Hematopoietic multipotent progenitor cell treated with erythropoietin and hydrocortisone succinate and interleukin-3 and kit ligand, for 17 days (in vitro differentiated cells): ENCODE data around the gene MRPS21.

Source experiments
- DNase-seq: peaks from one replicate; pipeline ENCODE4 v3.0.0-alpha.2; 2015; ENCODE audit warnings: low spot score

Gene MRPS21

DNA sequence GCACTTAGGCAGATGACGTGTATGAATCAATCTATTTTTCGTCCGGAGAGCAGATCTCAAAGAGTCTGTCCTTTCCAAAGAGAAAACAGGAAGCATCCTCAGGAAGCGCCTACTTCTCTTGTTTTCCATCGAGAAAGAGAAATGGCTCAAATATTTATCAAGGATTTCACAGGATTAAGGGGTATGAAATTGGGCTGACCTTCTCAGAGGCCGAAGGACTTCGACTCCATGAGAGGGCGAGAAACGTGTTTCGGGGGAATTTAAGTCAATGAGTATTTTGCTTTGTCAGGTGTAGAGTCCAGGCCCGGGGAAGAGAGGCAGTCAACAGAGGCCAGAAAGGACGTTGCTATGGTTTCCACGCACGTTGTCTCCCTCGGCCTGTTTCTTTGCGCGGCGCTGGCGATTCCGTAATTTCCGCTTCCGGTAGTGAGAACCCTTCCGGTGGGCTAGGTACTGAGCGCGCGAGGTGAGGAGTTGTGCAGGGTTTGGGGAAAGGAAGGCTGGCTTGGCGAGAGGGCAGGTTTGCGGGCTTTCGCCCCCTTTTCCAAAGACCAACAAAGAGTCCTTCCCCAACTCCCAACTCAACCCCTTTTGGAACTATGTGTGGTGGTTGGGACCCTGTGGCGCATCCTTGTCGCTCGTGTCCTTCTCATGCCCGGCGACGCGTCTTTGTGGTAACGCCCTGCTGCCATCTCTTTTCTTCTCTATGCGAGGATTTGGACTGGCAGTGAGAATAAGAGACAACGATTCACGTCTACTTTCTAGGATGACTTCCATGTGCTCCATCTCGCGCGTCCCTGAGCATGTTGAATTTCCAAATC is at the start of gene MRPS21:
Gene MRPS21 (plus strand): TSS at position 429 of the 821 bp plus-strand sequence. CDS start 506 bp downstream, outside the sequence.
- DNase-seq, result peak; percentile 85

DNA sequence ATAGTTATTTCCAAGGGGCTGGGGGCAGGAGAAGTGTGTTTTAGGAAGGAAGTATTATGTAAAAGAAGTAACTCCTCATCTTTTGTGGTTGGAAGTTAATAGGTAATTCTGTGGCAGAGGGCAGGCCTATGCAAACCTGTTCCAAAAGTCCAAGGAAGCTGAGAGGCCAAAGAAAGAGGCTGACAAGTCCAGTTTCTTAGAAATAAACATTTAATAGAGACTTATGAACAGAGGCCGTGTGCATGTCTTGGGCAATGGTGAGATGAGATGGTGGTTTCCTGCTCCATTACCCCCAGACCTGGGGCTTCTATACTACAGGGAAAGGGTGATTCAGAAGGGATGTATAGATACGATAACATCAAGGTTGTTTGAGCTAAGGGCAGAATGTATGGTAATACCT is 43.7 kb upstream of the MRPS21 start:
- DNase-seq, result no peak

DNA sequence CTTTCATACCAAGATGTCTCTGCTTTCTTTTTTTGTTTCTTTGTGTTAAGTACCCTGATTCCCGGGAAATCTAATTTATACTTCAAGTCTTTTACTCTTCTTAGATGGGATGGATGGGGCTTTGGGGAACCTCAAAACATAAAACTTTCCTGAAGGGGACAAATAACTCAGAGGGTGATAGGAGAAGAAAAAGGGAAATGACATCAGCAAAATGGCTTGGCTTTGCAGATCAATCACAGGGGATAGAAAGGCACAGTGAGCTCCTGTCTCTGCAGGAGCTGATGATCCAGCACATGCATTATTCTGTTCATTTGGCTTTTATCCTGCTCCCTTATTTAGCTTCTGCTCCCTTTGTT is 37.5 kb upstream of the MRPS21 start:
- no peak for DNase-seq

DNA sequence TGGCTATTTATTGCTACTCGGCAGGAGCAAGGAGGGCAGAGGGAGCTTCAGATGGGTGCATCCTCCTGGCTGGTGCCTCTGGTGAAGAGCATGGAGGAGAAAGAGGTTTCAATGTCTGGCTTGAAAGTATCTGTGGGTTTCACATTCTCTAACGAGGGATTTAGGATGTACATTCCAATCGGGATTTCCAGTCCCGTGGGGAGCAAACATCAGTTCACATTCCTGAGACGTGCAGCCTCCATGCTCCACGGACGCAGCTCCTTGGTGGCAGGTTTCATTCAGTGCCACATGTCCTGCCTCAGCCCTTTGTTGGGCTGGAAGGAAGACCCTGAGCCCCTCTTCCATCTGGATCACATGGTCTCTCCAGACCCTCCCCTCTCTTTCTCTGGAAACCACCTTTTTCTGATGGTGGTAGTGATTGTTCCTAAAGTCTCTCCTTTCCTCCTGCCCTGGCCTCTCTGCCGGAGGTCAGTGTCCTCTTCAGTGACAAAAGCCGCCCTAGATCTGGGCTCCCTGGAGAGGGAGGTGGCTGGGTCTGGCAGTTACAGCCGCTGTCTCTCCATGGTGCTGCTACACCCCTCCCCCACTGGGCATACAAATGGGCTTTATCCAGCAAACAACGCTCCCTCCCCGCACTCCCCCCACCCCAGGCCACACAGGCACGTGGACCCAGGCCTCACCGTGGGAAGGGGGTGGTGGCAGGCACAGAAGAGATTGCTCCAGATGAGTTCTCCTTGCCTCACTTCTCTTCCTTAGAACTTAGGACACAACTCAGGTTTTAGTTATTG is 36.9 kb upstream of the MRPS21 start:
- DNase-seq, result no peak

DNA sequence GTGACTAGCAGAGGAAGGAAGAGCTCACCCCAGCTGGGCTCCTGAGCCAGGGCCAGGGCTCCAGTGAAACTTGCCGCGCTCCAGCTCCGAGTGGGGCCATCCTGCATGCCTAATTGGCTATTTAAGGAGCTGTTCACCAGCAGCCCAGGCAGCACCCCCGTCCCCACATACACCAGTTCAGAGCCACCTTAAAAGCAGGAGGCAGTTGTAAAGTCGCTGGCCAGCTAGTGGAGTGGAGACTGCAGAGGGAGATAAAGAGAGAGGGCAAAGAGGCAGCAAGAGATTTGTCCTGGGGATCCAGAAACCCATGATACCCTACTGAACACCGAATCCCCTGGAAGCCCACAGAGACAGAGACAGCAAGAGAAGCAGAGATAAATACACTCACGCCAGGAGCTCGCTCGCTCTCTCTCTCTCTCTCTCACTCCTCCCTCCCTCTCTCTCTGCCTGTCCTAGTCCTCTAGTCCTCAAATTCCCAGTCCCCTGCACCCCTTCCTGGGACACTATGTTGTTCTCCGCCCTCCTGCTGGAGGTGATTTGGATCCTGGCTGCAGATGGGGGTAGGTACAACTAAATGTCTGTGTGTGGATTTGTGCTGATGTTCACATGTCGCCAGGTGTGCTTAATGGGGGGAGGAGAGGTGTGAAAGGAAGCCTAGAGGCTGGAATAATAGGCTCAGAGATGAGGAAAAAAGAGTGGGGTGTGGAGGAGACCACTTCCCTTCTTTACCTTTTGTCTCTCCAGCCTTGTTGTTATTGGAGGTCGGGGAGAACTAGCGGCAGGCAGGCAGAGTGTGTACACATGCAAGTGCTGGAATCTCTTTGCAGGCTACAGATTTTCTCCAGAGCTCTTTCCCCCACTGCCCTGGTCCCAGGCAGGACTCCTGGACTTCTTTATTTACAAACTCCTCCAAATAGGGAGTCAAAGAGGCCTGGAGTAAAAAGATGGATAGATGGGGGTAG is 35.8 kb upstream of the MRPS21 start, which contains the start of gene CA14:
Gene CA14 (plus strand): TSS at position 151 of the 962 bp plus-strand sequence. CDS start 355 bp downstream, at position 506.
- no peak for DNase-seq

DNA sequence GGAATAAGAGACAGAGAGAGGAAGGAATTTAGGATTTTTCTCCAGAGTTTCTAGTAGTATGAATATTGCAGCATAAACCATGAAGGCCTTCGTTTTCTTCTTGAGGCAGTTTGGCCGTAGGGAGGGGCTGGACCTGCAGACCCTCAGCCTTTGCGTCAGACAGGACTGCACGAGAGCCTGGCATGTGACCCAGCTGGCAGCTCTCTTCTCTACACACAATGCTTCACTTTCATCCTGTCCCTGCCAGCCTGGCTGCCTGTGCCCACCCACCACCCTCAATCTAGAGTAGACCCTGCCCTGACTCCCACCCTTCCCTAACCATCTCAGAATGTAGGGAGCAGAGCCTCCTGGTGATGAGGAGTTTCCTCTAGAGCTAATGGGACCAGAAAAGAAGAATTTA is 34.4 kb upstream of the MRPS21 start:
- no peak for DNase-seq

DNA sequence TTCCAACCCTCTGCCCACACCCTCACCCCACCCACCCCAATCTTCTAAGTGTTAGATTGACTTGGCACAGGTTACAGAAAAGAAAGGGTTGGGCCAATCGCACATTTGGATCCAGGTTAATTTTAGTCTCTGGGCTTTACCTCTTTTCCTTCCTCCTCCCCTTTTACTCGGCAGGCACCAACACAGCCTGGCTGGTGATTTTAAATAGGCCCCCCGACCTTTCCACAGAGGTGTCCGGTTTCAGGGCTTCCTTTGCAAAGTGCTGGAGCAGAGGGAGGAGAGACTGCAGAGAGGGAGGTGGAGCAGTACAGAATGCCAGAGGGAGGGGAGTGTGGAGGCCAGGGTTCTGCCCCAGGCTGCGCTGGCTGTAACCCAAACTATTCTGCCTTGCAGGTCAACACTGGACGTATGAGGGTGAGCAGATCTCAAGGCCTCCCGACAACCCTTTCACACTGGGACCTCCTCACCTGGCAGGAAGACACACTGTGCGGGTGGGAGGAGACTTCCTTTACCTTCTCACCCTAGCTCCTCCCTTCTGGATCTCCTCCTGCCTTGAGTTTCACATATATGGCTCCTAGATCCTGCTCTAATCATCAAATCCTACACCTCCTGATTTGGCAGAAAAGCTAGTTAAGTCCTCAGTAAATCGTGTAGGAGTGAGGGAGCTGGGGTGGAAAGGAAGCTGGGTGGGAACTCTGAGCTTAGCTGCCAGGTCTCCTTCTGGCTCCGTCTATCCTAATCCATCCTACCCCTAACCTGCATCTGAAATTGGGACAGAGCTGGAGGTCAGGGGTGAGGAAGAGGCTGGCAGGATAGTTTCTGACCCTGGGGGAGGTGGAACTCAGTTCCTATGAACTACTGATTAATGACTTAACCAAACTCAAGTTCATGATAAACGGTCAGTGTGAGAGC is 33.6 kb upstream of the MRPS21 start:
- no peak for DNase-seq

DNA sequence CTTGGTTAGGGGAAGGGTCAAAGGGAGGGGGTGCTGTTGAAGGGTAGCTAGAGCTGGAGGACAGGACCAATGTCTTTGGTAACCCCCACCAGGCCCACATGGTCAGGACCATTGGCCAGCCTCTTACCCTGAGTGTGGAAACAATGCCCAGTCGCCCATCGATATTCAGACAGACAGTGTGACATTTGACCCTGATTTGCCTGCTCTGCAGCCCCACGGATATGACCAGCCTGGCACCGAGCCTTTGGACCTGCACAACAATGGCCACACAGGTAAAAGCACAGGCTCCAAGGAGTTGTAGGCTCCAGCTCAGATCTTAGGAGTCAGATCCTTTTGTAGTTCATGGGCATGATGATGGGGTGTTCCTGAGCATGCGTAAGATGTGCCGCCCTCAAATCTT is 32.3 kb upstream of the MRPS21 start:
- no peak for DNase-seq

DNA sequence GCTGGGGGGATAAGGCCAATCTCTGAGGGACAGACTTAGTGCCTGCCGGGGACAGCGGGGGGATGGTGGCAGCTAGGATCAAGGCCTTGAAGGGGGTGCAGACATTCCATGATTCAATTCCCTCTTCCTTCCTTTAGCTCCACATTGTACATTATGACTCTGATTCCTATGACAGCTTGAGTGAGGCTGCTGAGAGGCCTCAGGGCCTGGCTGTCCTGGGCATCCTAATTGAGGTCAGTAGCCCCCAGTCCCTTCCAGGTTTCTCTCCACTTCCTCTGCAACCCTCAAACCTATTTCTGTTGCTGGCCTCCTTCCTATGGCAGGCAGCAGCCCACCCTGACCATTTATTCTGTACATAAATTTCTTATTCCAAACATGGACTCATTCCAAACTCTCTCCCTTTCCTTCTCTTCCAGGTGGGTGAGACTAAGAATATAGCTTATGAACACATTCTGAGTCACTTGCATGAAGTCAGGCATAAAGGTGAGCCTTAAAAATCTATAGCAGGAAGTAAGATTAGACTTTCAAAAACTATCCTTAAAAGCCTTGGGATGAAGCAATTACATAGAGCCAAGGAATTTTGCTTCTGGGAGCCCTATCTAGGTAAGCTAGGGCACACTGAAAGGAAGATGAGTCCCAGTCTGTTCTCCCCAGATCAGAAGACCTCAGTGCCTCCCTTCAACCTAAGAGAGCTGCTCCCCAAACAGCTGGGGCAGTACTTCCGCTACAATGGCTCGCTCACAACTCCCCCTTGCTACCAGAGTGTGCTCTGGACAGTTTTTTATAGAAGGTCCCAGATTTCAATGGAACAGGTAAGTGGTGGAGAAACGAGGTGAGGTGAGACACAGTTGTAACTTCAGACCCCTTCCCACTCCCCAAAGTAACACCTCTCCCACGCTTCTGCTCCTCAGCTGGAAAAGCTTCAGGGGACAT is 31.0 kb upstream of the MRPS21 start:
- DNase-seq, result no peak

DNA sequence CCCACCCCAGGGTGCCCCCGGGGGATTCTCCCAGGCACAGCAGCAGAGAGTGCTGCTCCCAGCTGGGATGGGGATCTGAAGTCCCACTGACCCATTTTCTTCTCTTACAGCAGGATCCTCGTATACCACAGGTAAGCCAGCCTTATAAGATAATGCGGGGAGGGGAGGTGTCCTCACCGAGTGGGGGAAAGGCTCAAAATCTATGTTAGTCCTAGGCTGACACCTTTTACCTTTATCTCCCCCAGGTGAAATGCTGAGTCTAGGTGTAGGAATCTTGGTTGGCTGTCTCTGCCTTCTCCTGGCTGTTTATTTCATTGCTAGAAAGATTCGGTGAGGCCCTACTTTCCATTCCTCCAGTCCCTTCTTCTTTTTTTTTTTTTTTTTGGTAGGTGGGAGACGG is 30.1 kb upstream of the MRPS21 start:
- no peak for DNase-seq

DNA sequence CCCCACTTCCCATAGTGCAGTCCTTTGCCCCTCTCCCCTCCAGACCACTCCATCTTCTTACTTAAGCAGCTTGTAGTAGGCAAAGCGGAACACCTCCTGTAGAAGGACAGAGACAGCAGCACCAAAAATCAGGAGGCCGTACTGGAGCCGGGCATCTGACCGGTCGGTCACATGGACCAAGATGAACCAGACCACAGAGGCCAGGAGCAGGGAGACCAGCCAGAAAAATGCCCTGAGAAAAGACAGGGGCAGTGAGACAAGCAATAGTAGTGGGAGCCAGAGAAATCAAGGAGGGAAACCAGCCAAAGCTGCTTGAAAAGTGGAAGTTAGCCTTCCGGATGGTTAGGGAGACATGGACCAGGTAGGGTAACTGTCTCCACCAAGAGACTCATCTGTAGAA is 25.8 kb upstream of the MRPS21 start:
- DNase-seq, result no peak

DNA sequence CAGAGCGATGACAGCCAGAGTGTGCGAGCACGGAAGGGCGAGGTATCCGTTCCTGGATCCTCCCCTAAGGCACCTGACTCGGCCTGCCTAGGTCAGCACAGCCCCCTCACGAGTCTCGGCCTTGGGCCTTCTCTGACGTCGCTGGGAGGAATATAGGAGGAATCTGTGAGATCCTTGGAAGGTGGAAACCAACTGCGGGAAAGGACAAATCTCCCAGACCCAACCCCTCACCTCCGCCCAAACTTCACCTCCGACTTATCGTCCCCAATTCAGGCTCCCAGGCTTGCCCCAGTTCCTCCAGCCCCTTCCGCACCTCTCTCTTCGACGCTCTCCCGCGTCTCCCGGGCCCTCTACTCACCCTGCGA is 25.3 kb upstream of the MRPS21 start:
- DNase-seq, result peak; percentile 34

DNA sequence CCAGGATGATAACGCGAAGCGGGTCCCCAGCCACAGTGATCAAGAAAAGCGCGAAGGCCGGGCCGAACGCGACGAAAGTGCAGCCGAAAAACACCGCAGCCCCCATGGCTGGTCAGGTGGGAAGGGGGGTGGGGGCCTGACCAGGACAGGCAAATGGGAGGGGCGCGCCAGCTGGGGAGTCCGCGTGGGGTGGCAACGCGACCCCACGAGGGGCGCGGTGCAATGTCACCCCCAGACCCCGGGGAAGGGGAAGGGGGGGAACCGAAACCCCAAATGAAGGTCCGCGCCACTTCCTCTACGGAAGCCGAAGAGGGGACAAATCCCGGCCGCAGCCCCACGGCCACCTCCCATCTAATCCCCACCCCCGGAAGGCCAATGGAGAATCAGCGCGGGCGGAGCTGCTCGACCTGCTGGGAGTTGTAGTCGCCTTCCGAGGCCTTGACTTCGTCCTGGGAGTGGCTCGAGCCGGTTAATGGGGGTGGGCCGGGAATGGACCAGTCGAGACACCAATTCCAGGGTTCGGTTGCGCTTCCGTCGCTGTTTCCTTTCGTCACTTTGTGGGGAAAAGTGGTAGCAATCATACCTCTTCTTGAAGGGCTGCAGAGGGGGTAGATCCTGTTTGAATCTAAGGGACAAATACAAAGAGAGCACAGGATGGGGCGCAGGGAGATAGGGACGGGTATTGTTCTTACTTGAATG is 24.8 kb upstream of the MRPS21 start, which contains the start of gene APH1A:
Gene APH1A (minus strand): TSS at position 312 of the 699 bp plus-strand sequence. CDS start 206 bp downstream, at position 106.
- peak; percentile 84 for DNase-seq

DNA sequence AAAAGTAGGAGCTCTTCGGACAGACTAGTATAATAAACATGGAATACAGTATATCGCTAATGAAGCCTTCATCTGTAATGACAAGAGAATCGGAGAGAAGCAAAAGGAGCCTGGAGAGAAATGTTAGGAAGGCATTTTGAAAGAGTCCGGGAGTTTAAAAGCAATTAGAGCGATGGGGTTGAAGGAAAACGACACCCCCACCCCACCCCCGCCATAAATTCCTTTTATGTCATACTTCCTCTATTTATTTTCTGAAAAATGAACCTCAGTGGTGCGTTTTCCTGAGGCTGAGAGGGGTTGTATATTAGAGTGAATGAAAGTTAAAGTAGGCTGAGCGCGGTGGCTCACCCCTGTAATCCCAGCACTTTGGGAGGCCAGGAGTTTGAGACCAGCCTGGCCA is 24.2 kb upstream of the MRPS21 start:
- no peak for DNase-seq

DNA sequence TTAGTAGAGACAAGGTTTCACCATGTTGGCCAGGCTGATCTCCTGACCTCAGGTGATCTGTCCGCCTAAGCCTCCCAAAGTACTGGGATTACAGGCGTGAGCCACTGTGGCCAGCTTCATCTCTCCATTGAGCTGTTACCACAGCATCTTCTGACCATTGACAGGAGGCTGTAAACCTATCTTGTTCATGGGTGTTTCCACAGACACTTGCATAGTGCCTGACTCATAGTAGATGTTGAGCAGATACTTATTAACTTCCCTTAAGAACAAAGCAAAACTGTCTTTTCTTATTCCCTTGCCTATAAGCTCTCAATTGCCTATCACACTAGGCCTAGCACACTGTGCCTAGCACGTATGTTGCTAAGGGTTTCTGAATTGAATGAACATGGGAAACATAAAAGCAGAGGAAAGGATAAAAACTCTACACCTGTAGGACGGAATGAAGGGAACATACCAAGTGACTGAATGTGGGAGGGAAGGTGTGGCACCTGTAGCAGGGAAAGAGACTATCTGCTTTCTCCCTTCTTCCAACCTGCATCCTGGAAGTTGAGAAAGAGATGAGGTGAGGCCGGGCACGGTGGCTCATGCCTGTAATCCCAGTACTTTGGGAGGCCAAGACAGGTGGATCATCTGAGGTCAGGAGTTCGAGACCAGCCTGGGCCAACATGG is 22.2 kb upstream of the MRPS21 start:
- no peak for DNase-seq

DNA sequence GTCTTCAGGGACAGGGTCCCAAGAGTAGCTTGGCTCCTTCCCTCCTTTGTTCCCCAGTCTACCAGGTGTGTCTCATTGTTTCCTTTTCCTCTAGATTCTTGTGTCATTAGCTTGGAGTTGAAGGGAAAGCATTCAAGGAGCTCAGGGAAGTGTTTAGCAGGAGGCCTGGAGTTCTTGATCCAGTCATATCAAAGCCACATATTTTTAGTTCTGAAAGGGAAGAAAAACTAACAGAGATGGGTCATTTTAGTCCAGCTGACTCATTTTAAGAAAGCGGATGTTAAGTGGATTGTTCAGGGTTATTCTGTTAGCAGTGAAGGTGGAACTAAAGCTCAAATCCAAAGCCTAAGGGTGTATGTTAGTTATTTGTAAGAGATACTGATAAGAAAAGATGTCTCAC is 20.4 kb upstream of the MRPS21 start:
- no peak for DNase-seq

DNA sequence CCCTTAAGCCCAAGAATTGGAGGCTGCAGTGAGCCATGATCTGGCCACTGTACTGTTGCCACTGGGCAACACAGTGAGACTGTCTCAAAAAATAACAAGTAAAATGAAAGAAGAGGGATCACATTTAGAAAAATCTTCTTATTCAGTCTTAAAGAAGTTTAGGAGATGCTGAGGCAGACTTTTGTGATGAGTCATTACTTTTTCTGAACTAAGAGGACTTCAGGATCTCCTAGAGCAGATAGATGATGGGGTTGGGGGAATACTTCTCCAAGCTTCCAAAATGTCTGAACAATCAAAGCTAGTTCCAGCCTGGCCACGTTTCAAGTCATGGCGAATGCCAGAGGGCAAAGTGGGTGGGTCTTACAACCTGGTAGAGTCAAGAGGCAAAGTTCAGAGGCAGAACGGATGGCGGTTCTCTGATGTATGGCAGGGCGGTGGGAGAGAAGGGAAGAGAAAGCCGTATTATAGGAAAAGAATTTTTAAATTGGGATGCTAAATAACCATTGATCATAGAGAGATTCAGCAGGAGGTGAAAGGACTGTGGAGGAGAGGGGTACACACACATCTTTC is 13.4 kb upstream of the MRPS21 start:
- DNase-seq, result no peak

DNA sequence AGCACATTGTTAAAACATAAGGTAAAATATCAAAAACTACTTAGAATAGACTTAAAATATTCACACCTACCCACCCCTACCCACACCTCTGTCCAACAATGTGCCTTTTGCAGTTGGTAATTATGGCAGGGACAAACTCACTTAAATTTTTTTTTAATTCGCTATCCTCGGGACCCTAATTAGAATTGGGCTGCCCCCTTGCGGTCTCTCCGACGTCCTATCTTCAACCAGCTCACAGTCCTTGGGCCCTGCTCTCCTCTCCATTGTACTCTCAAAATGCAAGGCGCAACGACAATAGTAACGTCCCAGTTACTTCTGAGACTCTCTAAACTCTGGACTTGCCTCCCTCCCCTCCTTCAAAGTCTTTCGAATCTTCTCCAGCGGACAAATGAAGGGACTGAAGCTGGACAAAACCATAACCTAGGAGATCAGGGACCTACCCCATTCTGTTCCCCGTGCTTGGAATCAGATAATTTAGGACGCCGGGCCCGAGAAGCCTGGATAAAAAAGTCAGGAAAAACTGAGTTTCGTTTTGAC is 12.4 kb upstream of the MRPS21 start:
- DNase-seq, result peak; percentile 58
